Esophagus squamous epithelium (tissue), 5 donors: ENCODE measurements around the gene MAP4K1. TPM values are rescaled to one million over a fixed set of nuclear protein-coding genes. Genes with fewer than 3 reads are reported as not detected.

ENCODE experiments used
- DNase-seq: peaks from one replicate; lab custom pipeline; 2025; lab: John Stamatoyannopoulos, UW
- H3K27ac ChIP-seq, 4 donors: fragments of 200-600 bp; sonication (generic); one replicate each; pipeline ENCODE4 v1.5.1; 2016 to 2019; ENCODE audit warnings: mild to moderate bottlenecking in 1 of 4
- H3K27me3 ChIP-seq, 4 donors: fragments of 200-600 bp; sonication (generic); 1 replicate in 3 of 4; 2 replicates in 1 of 4; pipeline versions ENCODE4 v1.5.1 to v1.6.0; 2017 to 2021; ENCODE audit warnings: antibody characterized with exemption in 1 of 4
- H3K36me3 ChIP-seq, 3 donors: fragments of 200-600 bp; sonication (generic); one replicate each; pipeline ENCODE4 v1.5.1; 2016 to 2019
- H3K4me1 ChIP-seq, 3 donors: fragments of 200-600 bp; sonication (generic); one replicate each; pipeline ENCODE4 v1.5.1; 2017 to 2019
- H3K4me3 ChIP-seq, 4 donors: fragments of 200-600 bp; sonication (generic); 1 replicate in 3 of 4; 2 replicates in 1 of 4; pipeline ENCODE4 v1.5.1; 2016 to 2019; ENCODE audit warnings: mild to moderate bottlenecking in 2 of 4, moderate library complexity in 1 of 4
- H3K9me3 ChIP-seq, 3 donors: fragments of 200-600 bp; sonication (generic); one replicate each; pipeline ENCODE4 v1.5.1; 2016 to 2019
- CTCF ChIP-seq, 6 experiments: fragments of 450-650 bp in 4 of 6; fragments of 200-600 bp in 2 of 6; sonication (generic) in 2 of 6; IDR thresholded peaks; one replicate each; pipeline ENCODE4 v1.5.1; 2016 to 2019; ENCODE audit warnings: antibody characterized with exemption in 6 of 6, mild to moderate bottlenecking in 4 of 6, moderate library complexity in 4 of 6
- POLR2A ChIP-seq, 4 donors: fragments of 450-650 bp; IDR thresholded peaks; one replicate each; pipeline ENCODE4 v1.6.1; 2017; ENCODE audit warnings: antibody characterized with exemption in 4 of 4, mild to moderate bottlenecking in 4 of 4, moderate library complexity in 3 of 4
- WGBS, 2 donors: methylation state at CpG; one replicate each; pipeline ENCODE4 v1.1.5; 2018; 5-methylcytosine and 5-hydroxymethylcytosine counted together
- intact Hi-C: fragments of 100-400 bp; cut with DNase I; formaldehyde crosslinking; loops from one replicate; pipeline ENCODE4 v1.15.0; 2022
- total RNA-seq, 4 donors: library from RNA; depleted of rRNA; stranded (reverse); fragments of >200 nt; gene quantifications; one replicate each; pipeline ENCODE4 v1.1.0, GENCODE V29; 2016
- donor health status: DM: yes; HTN: yes; CAD: no.

The MAP4K1 gene
- total RNA-seq, 4 donors from 2014 or later, result 1.5 to 4.2 (median 2.7) TPM

- H3K4me1 ChIP-seq, result peaks cover 33 to 78% (median 40%) of the 10 kb centered on the region in 3 donors
- H3K9me3 ChIP-seq, result no peaks in the 10 kb centered on the region
- H3K27me3 ChIP-seq, result no peaks in the 10 kb centered on the region
- H3K27ac ChIP-seq, result peak overlapping the region; percentile 97 to 100 (median 98)
- intact Hi-C loops, result loop anchor here (10.0 kb wide), 1 partner anchor 56 kb away; no protein-coding TSS in a partner anchor
- peaks cover 0 to under 1% (median 0%) of the 10 kb centered on the region in 3 donors for H3K36me3 ChIP-seq
- DNase-seq, result no peak
- H3K4me3 ChIP-seq, result peak overlapping the region; percentile 74 to 99 (median 94)
- TF ChIP-seq POLR2A (IDR thresholded peaks at IDR 0.05), result no peak
- TF ChIP-seq CTCF (IDR thresholded peaks at IDR 0.05), result no peak
- WGBS, 2 donors, result 0 to 1% methylated on average over 12 of the region's 13 CpGs
Observed at GRCh38 chr19:38648769-38649304, 31.1 kb upstream of the MAP4K1 start.

- no peaks in the 10 kb centered on the region for H3K27me3 ChIP-seq
- TF ChIP-seq POLR2A (IDR thresholded peaks at IDR 0.05) (no peak), CTCF (IDR thresholded peaks at IDR 0.05) (no peak)
- WGBS, 2 donors, result 0 to 1% methylated on average over 19 of the region's 19 CpGs
- H3K36me3 ChIP-seq, result no peaks in the 10 kb centered on the region
- H3K4me3 ChIP-seq, result peak overlapping the region; percentile 74 to 99 (median 94)
- H3K9me3 ChIP-seq, result no peaks in the 10 kb centered on the region
- peaks cover 32 to 71% (median 34%) of the 10 kb centered on the region in 3 donors for H3K4me1 ChIP-seq
- intact Hi-C loops, result loop anchor here (10.0 kb wide), 1 partner anchor 57 kb away; no protein-coding TSS in a partner anchor
- DNase-seq, result no peak
- peak overlapping the region; percentile 97 to 100 (median 98) for H3K27ac ChIP-seq
Observed at GRCh38 chr19:38647966-38648768, 30.4 kb upstream of the MAP4K1 start.

- H3K9me3 ChIP-seq, result no peaks in the 10 kb centered on the region
- WGBS, 2 donors, result 0% methylated on average over 10 to 14 of the region's 77 CpGs
- intact Hi-C loops, result loop anchor here (10.0 kb wide), 1 partner anchor 57 kb away; no protein-coding TSS in a partner anchor
- peak within 1 kb of the TSS; percentile 97 to 100 (median 98) for H3K27ac ChIP-seq
- peak; percentile 90 for DNase-seq
- TF ChIP-seq POLR2A (IDR thresholded peaks at IDR 0.05), result peak in 3 of 4 donors; percentile 99 to 100 (median 100)
- peak in 3 of 6 experiments; percentile 4 to 61 (median 15) for TF ChIP-seq CTCF (IDR thresholded peaks at IDR 0.05)
- H3K36me3 ChIP-seq, result no peaks in the 10 kb centered on the region
- H3K4me1 ChIP-seq, result peaks cover 27 to 64% (median 29%) of the 10 kb centered on the region in 3 donors
- no peaks in the 10 kb centered on the region for H3K27me3 ChIP-seq
- peak within 1 kb of the TSS; percentile 74 to 99 (median 94) for H3K4me3 ChIP-seq
Observed at GRCh38 chr19:38647368-38647965, 29.7 kb upstream of the MAP4K1 start, which contains the start of gene ACTN4. Gene ACTN4, plus strand, starts transcription at chr19:38647649. Its CDS starts 97 bp downstream, at chr19:38647746.

GRCh38 chr19:38644719-38645118 is 27.0 kb upstream of the MAP4K1 start:
- Histone ChIP-seq H3K27ac (peak overlapping the region; percentile 39 to 99 (median 74)), H3K36me3 (no peaks in the 10 kb centered on the region), H3K27me3 (no peaks in the 10 kb centered on the region), H3K4me3 (no peak overlapping the region), H3K9me3 (no peaks in the 10 kb centered on the region), H3K4me1 (peaks cover 20 to 64% (median 28%) of the 10 kb centered on the region in 3 donors)
- TF ChIP-seq POLR2A (IDR thresholded peaks at IDR 0.05) (no peak), CTCF (IDR thresholded peaks at IDR 0.05) (no peak)
- intact Hi-C loops, result loop anchor here (10.0 kb wide), 1 partner anchor 60 kb away; no protein-coding TSS in a partner anchor
- 70 to 74% methylated on average over 8 of the region's 8 CpGs for WGBS, 2 donors
- no peak for DNase-seq
